HepG2 (cell line): ENCODE results near the gene GAL3ST2. TPM values are rescaled to one million over a fixed set of nuclear protein-coding genes. Genes with fewer than 3 reads are reported as not detected.
A peak's percentile ranks its signal among the peaks of the same experiment; 100 is the strongest.

Experiments
- CHD4 ChIP-seq: fragments of 200-600 bp; sonication (generic); IDR thresholded peaks from 2 replicates; pipeline ENCODE4 v1.7.0; 2017; ENCODE audit warnings: mild to moderate bottlenecking, low read length, borderline replicate concordance
- EP300 ChIP-seq, 3 experiments: sonication (generic) in 1 of 3; formaldehyde crosslinking in 1 of 3; IDR thresholded peaks; 2 replicates each; pipeline versions ENCODE4 v1.5.1 to v1.6.1; 2011 to 2020; ENCODE audit warnings: low read depth in 2 of 3, low read length in 2 of 3, borderline replicate concordance in 1 of 3, improper control_type of control experiment in 1 of 3, mild to moderate bottlenecking in 1 of 3, missing genetic modification reagents in 1 of 3, moderate library complexity in 1 of 3
- FOXA3 ChIP-seq: IDR thresholded peaks from 2 replicates; pipeline ENCODE4 v1.6.1; 2016; ENCODE audit warnings: missing genetic modification reagents, missing compliant biosample characterization
- MIER3 ChIP-seq: IDR thresholded peaks from 2 replicates; pipeline ENCODE4 v1.6.1; 2016; ENCODE audit warnings: missing compliant biosample characterization, borderline replicate concordance
- PLRG1 ChIP-seq: fragments of 450-650 bp; conservative IDR thresholded peaks from 2 replicates; pipeline ENCODE4 v1.6.1; 2016
- PRMT3 ChIP-seq: sonication (generic); formaldehyde crosslinking; IDR thresholded peaks from 2 replicates; pipeline ENCODE4 v1.8.1; 2022; ENCODE audit warnings: low read depth, mild to moderate bottlenecking, moderate library complexity, missing genetic modification reagents, borderline replicate concordance
- SCMH1 ChIP-seq: sonication (generic); formaldehyde crosslinking; IDR thresholded peaks from 2 replicates; pipeline ENCODE4 v1.9.0; 2021; ENCODE audit warnings: missing genetic modification reagents, mild to moderate bottlenecking, borderline replicate concordance
- TFAP4 ChIP-seq: sonication (generic); IDR thresholded peaks from 2 replicates; pipeline ENCODE4 v1.6.1; 2016; ENCODE audit warnings: low read depth, borderline replicate concordance
- polyA plus RNA-seq, 8 experiments: library from polyadenylated mRNA; depleted of rRNA in 3 of 8; stranded (reverse) in 7 of 8; unstranded in 1 of 8; fragments of >200 nt; fragmentation: Illumina TruSeq in 4 of 8; extraction: Trizol in 4 of 8; gene quantifications; 2 replicates each; pipeline versions ENCODE4 v1.2.1 to v1.2.3, GENCODE V29; 2011 to 2016; ENCODE audit warnings: low read depth in 4 of 8, missing spikeins in 1 of 8, mixed read lengths in 1 of 8; ENCODE audit not compliant: insufficient read depth in 1 of 8
- total RNA-seq, 5 experiments: library from RNA; depleted of rRNA; stranded (reverse); fragments of >200 nt; fragmentation: Illumina TruSeq; extraction: Trizol; gene quantifications; 2 replicates each; pipeline ENCODE4 v1.2.3, GENCODE V29; 2016; ENCODE audit warnings: low read depth in 1 of 5
- TF ChIP-seq, protein P1 (sequence below), 2 experiments: fragments of 450-650 bp in 1 of 2; sonication (generic) in 1 of 2; formaldehyde crosslinking in 1 of 2; IDR thresholded peaks; 2 replicates each; pipeline versions ENCODE4 v1.6.1 to v1.8.0; 2016 to 2022; ENCODE audit warnings: antibody characterized with exemption in 1 of 2, mild to moderate bottlenecking in 1 of 2, missing genetic modification reagents in 1 of 2
- TF ChIP-seq, protein P2 (sequence below): sonication (generic); formaldehyde crosslinking; IDR thresholded peaks from 2 replicates; pipeline ENCODE4 v1.8.1; 2023; ENCODE audit warnings: mild to moderate bottlenecking, missing genetic modification reagents
- TF ChIP-seq, protein P3 (sequence below): sonication (generic); formaldehyde crosslinking; IDR thresholded peaks from 2 replicates; pipeline ENCODE4 v1.4.0; 2020; ENCODE audit warnings: missing genetic modification reagents, borderline replicate concordance

GAL3ST2 gene
- total and polyA plus RNA-seq, 2 of the 13 experiments (the other 11 are each of a cell fraction or from before 2014, with no cell fraction given) = 0.17 to 0.20 TPM

DNA sequence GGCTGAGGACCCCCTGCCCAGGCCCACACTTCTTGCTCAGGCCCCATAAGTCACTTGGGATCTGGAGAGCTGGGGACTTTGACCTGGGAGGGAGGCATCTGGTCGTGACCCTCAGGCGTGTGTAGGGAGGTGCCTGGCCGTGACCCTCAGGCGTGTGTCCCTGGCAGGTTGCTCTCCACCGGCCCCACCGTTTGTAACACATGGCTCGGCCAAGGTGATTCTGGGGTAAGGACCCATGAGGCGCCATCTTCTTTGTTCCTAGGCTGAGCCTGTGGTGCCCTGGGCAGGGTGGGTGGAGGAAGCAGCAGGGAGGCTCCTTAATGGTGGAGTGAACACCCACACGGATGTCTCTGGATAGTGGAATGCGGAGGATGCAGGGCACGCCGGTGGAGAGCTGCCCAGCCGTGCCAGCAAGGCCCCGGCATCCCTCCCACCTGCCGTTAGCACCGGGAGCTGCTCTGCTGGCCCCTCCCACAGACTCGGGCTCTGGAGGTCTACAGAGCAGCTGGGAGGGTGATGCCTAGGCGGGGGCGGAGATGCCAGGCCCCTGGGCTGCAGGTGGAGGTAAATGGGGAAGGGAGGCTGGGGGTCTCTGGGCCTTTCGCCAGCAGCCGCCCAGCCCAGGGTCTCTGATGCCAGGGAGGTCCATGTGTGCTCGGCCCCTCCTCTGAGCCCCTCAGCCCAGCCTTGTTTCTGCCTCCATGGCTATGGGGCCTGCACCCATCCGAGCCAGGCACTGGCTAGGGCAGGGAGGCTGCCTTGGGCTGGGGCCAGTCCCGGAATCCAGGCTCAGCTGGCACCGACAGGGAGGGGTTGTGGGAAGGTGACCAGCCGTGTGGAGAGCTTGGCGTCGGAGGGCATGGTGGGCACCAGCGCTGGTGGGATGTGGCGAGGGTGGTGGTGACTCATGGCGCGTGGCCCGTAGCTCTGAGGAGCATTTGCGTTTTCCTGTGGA lies 1.1 kb upstream of the GAL3ST2 start (continued):
- TF ChIP-seq, protein P1, sequence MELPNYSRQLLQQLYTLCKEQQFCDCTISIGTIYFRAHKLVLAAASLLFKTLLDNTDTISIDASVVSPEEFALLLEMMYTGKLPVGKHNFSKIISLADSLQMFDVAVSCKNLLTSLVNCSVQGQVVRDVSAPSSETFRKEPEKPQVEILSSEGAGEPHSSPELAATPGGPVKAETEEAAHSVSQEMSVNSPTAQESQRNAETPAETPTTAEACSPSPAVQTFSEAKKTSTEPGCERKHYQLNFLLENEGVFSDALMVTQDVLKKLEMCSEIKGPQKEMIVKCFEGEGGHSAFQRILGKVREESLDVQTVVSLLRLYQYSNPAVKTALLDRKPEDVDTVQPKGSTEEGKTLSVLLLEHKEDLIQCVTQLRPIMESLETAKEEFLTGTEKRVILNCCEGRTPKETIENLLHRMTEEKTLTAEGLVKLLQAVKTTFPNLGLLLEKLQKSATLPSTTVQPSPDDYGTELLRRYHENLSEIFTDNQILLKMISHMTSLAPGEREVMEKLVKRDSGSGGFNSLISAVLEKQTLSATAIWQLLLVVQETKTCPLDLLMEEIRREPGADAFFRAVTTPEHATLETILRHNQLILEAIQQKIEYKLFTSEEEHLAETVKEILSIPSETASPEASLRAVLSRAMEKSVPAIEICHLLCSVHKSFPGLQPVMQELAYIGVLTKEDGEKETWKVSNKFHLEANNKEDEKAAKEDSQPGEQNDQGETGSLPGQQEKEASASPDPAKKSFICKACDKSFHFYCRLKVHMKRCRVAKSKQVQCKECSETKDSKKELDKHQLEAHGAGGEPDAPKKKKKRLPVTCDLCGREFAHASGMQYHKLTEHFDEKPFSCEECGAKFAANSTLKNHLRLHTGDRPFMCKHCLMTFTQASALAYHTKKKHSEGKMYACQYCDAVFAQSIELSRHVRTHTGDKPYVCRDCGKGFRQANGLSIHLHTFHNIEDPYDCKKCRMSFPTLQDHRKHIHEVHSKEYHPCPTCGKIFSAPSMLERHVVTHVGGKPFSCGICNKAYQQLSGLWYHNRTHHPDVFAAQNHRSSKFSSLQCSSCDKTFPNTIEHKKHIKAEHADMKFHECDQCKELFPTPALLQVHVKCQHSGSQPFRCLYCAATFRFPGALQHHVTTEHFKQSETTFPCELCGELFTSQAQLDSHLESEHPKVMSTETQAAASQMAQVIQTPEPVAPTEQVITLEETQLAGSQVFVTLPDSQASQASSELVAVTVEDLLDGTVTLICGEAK (IDR thresholded peaks at IDR 0.05) = no peak
- TF ChIP-seq, protein P1 (CRISPR knock-in tag; IDR thresholded peaks at IDR 0.05) = no peak; the same call in 1 of the 2 replicates
- TF ChIP-seq TFAP4 (no peak), PLRG1 (no peak), SCMH1 (no peak), MIER3 (CRISPR knock-in tag) (no peak), FOXA3 (CRISPR knock-in tag) (peak; percentile 26; the same call in 1 of the 2 replicates), EP300 (IDR thresholded peaks at IDR 0.05; ENCODE audit: low read depth in 2 of 2, low read length in 2 of 2) (0 out of 4 replicates have a peak, but pooled peaks of 1 of the 2 experiments have one; percentile 7), EP300 (CRISPR knock-in tag; IDR thresholded peaks at IDR 0.05; ENCODE audit: borderline replicate concordance) (no peak), CHD4 (no peak), PRMT3 (CRISPR knock-in tag) (no peak)
- TF ChIP-seq, protein P2, sequence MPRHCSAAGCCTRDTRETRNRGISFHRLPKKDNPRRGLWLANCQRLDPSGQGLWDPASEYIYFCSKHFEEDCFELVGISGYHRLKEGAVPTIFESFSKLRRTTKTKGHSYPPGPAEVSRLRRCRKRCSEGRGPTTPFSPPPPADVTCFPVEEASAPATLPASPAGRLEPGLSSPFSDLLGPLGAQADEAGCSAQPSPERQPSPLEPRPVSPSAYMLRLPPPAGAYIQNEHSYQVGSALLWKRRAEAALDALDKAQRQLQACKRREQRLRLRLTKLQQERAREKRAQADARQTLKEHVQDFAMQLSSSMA (CRISPR knock-in tag) = no peak
- TF ChIP-seq, protein P3, sequence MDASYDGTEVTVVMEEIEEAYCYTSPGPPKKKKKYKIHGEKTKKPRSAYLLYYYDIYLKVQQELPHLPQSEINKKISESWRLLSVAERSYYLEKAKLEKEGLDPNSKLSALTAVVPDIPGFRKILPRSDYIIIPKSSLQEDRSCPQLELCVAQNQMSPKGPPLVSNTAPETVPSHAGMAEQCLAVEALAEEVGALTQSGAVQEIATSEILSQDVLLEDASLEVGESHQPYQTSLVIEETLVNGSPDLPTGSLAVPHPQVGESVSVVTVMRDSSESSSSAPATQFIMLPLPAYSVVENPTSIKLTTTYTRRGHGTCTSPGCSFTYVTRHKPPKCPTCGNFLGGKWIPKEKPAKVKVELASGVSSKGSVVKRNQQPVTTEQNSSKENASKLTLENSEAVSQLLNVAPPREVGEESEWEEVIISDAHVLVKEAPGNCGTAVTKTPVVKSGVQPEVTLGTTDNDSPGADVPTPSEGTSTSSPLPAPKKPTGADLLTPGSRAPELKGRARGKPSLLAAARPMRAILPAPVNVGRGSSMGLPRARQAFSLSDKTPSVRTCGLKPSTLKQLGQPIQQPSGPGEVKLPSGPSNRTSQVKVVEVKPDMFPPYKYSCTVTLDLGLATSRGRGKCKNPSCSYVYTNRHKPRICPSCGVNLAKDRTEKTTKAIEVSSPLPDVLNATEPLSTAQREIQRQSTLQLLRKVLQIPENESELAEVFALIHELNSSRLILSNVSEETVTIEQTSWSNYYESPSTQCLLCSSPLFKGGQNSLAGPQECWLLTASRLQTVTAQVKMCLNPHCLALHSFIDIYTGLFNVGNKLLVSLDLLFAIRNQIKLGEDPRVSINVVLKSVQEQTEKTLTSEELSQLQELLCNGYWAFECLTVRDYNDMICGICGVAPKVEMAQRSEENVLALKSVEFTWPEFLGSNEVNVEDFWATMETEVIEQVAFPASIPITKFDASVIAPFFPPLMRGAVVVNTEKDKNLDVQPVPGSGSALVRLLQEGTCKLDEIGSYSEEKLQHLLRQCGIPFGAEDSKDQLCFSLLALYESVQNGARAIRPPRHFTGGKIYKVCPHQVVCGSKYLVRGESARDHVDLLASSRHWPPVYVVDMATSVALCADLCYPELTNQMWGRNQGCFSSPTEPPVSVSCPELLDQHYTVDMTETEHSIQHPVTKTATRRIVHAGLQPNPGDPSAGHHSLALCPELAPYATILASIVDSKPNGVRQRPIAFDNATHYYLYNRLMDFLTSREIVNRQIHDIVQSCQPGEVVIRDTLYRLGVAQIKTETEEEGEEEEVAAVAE = no peak
